Measurements from ENCODE around the gene EXOC4. TPM values are rescaled to one million over a fixed set of nuclear protein-coding genes. Genes with fewer than 3 reads are reported as not detected.
A peak's percentile ranks its signal among the peaks of the same experiment; 100 is the strongest.

Gene EXOC4
- total and polyA plus RNA-seq, 2 of the 13 experiments (the other 11 are each of a cell fraction or from before 2014, with no cell fraction given): 22.5 to 39.0 TPM

DNA sequence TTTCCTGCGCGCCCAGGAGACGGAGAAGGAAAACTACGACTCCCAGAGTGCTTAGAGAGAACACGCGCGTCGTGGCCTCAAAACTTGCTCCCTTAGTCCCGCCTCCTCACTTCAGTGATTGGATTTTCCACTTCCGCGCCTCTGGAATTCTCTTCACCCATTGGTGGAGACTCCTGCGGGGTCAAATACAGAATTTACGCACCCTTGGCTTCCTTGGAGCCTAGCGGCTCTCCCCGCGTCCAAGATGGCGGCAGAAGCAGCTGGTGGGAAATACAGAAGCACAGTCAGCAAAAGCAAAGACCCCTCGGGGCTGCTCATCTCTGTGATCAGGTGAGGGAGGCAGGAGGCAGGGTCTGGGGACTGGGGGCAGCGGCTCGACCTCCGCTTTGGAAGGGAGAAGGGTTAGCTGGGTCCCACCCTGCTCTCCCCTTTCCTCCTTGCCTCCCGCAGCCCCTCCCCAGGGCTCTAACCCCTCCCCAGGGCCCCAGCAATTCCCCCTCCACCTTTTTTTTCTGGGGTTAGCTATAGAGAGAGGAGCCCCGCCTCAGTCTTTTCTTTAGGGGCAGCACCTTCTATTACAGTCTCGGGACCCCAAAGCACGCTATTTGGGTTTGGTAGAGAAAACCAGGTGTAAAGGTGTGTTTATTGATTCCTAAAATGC is at the start of gene EXOC4 (continued):
- TF ChIP-seq DMTF1 (CRISPR knock-in tag; IDR thresholded peaks at IDR 0.05) (no peak), ARID5B (CRISPR knock-in tag; IDR thresholded peaks at IDR 0.05) (peak; percentile 24; the same call in 1 of the 2 replicates), KLF16 (CRISPR knock-in tag; IDR thresholded peaks at IDR 0.05) (no peak), ZNF430 (CRISPR knock-in tag; IDR thresholded peaks at IDR 0.05) (no peak), TRIM24 (CRISPR knock-in tag; IDR thresholded peaks at IDR 0.05) (no peak), ELF1 (CRISPR knock-in tag; IDR thresholded peaks at IDR 0.05) (peak; percentile 95), HCFC1 (IDR thresholded peaks at IDR 0.05; ENCODE audit: low read depth, low read length) (peak; percentile 90), LCORL (IDR thresholded peaks at IDR 0.05) (no peak), LCORL (CRISPR knock-in tag; IDR thresholded peaks at IDR 0.05) (no peak), EHMT2 (IDR thresholded peaks at IDR 0.05; ENCODE audit: borderline replicate concordance, low read depth, low read length) (no peak), PHF20 (CRISPR knock-in tag; IDR thresholded peaks at IDR 0.05) (peak; percentile 79), ZNF737 (CRISPR knock-in tag; IDR thresholded peaks at IDR 0.05; ENCODE audit: borderline replicate concordance) (no peak), ZMAT3 (CRISPR knock-in tag; conservative IDR thresholded peaks at IDR 0.05) (no peak), ZNF800 (CRISPR knock-in tag; IDR thresholded peaks at IDR 0.05) (no peak), MTF1 (CRISPR knock-in tag; IDR thresholded peaks at IDR 0.05) (no peak), ZNF775 (CRISPR knock-in tag; IDR thresholded peaks at IDR 0.05; ENCODE audit: borderline replicate concordance) (no peak), MAZ (IDR thresholded peaks at IDR 0.05; ENCODE audit: borderline replicate concordance, low read depth, low read length) (no peak), MAZ (CRISPR knock-in tag; IDR thresholded peaks at IDR 0.05; ENCODE audit: low read depth) (no peak), ZFYVE20 (CRISPR knock-in tag; IDR thresholded peaks at IDR 0.05; ENCODE audit: borderline replicate concordance, low read depth) (no peak), ZNF121 (CRISPR knock-in tag; IDR thresholded peaks at IDR 0.05) (no peak), SUZ12 (IDR thresholded peaks at IDR 0.05; ENCODE audit: low read depth, low read length) (peak; percentile 64), NCOA2 (CRISPR knock-in tag; IDR thresholded peaks at IDR 0.05) (peak; percentile 21; the same call in 1 of the 2 replicates)

All from HepG2 (cell line).